ENCODE measurements around the gene ACTN2. TPM values are rescaled to one million over a fixed set of nuclear protein-coding genes. Genes with fewer than 3 reads are reported as not detected.
A peak's percentile ranks its signal among the peaks of the same experiment; 100 is the strongest.

Gene ACTN2
- total RNA-seq, 2 experiments from 2014 or later, result 0.28 TPM; not detected in 1

GRCh38 chr1:236686815-236687160 is 489 bp downstream of the ACTN2 start:
- ATAC-seq (ENCODE audit: poor library complexity) (no peak), DNase-seq (peak in 1 of 14 experiments; percentile 0)
- POLR2A ChIA-PET, result no interaction called here
- peaks cover 17% of the 10 kb centered on the region for H3K4me1 ChIP-seq (ENCODE audit: insufficient read depth, low read length)
- H3K27ac ChIP-seq (ENCODE audit: low read depth in 1 of 2, low read length in 2 of 2), result no peak overlapping the region
- no peaks in the 10 kb centered on the region for H3K9me3 ChIP-seq (ENCODE audit: control insufficient read depth in 1 of 2, insufficient read depth in 1 of 2, low read length in 2 of 2)
- peaks cover 20 to 41% of the 10 kb centered on the region in 2 experiments for H3K27me3 ChIP-seq (ENCODE audit: control insufficient read depth in 1 of 2, insufficient read depth in 2 of 2, low read length in 2 of 2)
- Mint-ChIP-seq H3K27me3 (peaks cover 54% of the 10 kb centered on the region), H3K27ac (no peak overlapping the region), H3K36me3 (ENCODE audit: low read depth) (no peaks in the 10 kb centered on the region), H3K4me3 (peak overlapping the region; percentile 73), H3K4me1 (ENCODE audit: low read depth) (peaks cover 26% of the 10 kb centered on the region), H3K9me3 (no peaks in the 10 kb centered on the region)
- H3K36me3 ChIP-seq (ENCODE audit: insufficient read depth, low read length), result no peaks in the 10 kb centered on the region
- CTCF ChIA-PET, result no interaction called here
- peak overlapping the region; percentile 33 for H3K4me3 ChIP-seq (ENCODE audit: low read length)
- no peak for TF ChIP-seq CTCF (IDR thresholded peaks at IDR 0.05)
- intact Hi-C loops (cut with DNase I, micrococcal nuclease), result no loop called here

GRCh38 chr1:236687273-236687672 is 974 bp downstream of the ACTN2 start:
- no peak for ATAC-seq (ENCODE audit: poor library complexity)
- Mint-ChIP-seq H3K27me3 (peaks cover 59% of the 10 kb centered on the region), H3K27ac (no peak overlapping the region), H3K4me1 (ENCODE audit: low read depth) (peaks cover 26% of the 10 kb centered on the region), H3K4me3 (peak overlapping the region; percentile 73), H3K9me3 (no peaks in the 10 kb centered on the region), H3K36me3 (ENCODE audit: low read depth) (no peaks in the 10 kb centered on the region)
- Histone ChIP-seq H3K4me1 (ENCODE audit: insufficient read depth, low read length) (peaks cover 17% of the 10 kb centered on the region), H3K4me3 (ENCODE audit: low read length) (peak overlapping the region; percentile 33), H3K9me3 (ENCODE audit: control insufficient read depth in 1 of 2, insufficient read depth in 1 of 2, low read length in 2 of 2) (no peaks in the 10 kb centered on the region), H3K27ac (ENCODE audit: low read depth in 1 of 2, low read length in 2 of 2) (no peak overlapping the region), H3K27me3 (ENCODE audit: control insufficient read depth in 1 of 2, insufficient read depth in 2 of 2, low read length in 2 of 2) (peaks cover 21 to 45% of the 10 kb centered on the region in 2 experiments), H3K36me3 (ENCODE audit: insufficient read depth, low read length) (no peaks in the 10 kb centered on the region)
- TF ChIP-seq CTCF (IDR thresholded peaks at IDR 0.05), result no peak
- DNase-seq, result no peak
- intact Hi-C loops (cut with DNase I, micrococcal nuclease), result no loop called here
- POLR2A ChIA-PET, result no interaction called here
- CTCF ChIA-PET, result no interaction called here

- peak overlapping the region; percentile 35 for H3K4me3 Mint-ChIP-seq
Measured at GRCh38 chr1:236688705-236689104, 2.4 kb downstream of the ACTN2 start.

More at GRCh38 chr1:236688705-236689104, 2.4 kb downstream of the ACTN2 start:
- DNase-seq (no peak), ATAC-seq (ENCODE audit: poor library complexity) (no peak)
- no peak overlapping the region for H3K4me3 ChIP-seq (ENCODE audit: low read length)
- no peak overlapping the region for H3K27ac ChIP-seq (ENCODE audit: low read depth in 1 of 2, low read length in 2 of 2)
- TF ChIP-seq CTCF (IDR thresholded peaks at IDR 0.05), result no peak
- H3K27ac Mint-ChIP-seq, result no peak overlapping the region
- ChIA-PET CTCF (no interaction called here), POLR2A (no interaction called here)
- no peaks in the 10 kb centered on the region for H3K36me3 Mint-ChIP-seq (ENCODE audit: low read depth)
- H3K27me3 ChIP-seq (ENCODE audit: control insufficient read depth in 1 of 2, insufficient read depth in 2 of 2, low read length in 2 of 2), result peaks cover 23 to 53% of the 10 kb centered on the region in 2 experiments
- peaks cover 72% of the 10 kb centered on the region for H3K27me3 Mint-ChIP-seq
- H3K4me1 ChIP-seq (ENCODE audit: insufficient read depth, low read length), result peaks cover 17% of the 10 kb centered on the region
- peaks cover 26% of the 10 kb centered on the region for H3K4me1 Mint-ChIP-seq (ENCODE audit: low read depth)
- H3K36me3 ChIP-seq (ENCODE audit: insufficient read depth, low read length), result no peaks in the 10 kb centered on the region
- H3K9me3 ChIP-seq (ENCODE audit: control insufficient read depth in 1 of 2, insufficient read depth in 1 of 2, low read length in 2 of 2), result no peaks in the 10 kb centered on the region
- intact Hi-C loops (cut with DNase I, micrococcal nuclease), result loop anchor here in 1 of 2 experiments (2.0 kb wide), 1 partner anchor 102 kb away; no protein-coding TSS in a partner anchor
- H3K9me3 Mint-ChIP-seq, result no peaks in the 10 kb centered on the region

All from CD4-positive, alpha-beta T cell (primary cell).